Neural progenitor cell (in vitro differentiated cells): Measurements from ENCODE around the gene RAB23. TPM values are rescaled to one million over a fixed set of nuclear protein-coding genes. Genes with fewer than 3 reads are reported as not detected.

Experiments
- DNase-seq: peaks from one replicate; pipeline ENCODE4 v3.0.0-alpha.2; 2016; ENCODE audit warnings: low spot score
- H2AFZ ChIP-seq: fragments of 200-600 bp; sonication (generic); replicated peaks from 2 replicates; pipeline ENCODE4 v1.6.1; 2016; ENCODE audit warnings: antibody characterized with exemption
- H3F3A ChIP-seq: fragments of 200-600 bp; sonication (generic); 2 replicates; pipeline ENCODE4 v1.6.1; 2016; ENCODE audit warnings: antibody characterized with exemption, low read depth
- H3K27ac ChIP-seq: fragments of 200-600 bp; sonication (generic); 2 replicates; pipeline ENCODE4 v1.5.1; 2016; ENCODE audit warnings: mild to moderate bottlenecking
- H3K27me3 ChIP-seq: fragments of 200-600 bp; sonication (generic); 2 replicates; pipeline ENCODE4 v1.6.1; 2016; ENCODE audit warnings: mild to moderate bottlenecking, moderate library complexity
- H3K36me3 ChIP-seq: fragments of 200-600 bp; sonication (generic); 2 replicates; pipeline ENCODE4 v1.5.1; 2016
- H3K4me1 ChIP-seq: fragments of 200-600 bp; sonication (generic); 2 replicates; pipeline ENCODE4 v1.6.1; 2016; ENCODE audit warnings: mixed run types
- H3K4me2 ChIP-seq: fragments of 200-600 bp; sonication (generic); 2 replicates; pipeline ENCODE4 v1.6.1; 2016
- H3K4me3 ChIP-seq: fragments of 200-600 bp; sonication (generic); 2 replicates; pipeline ENCODE4 v1.5.1; 2016
- H3K79me2 ChIP-seq: fragments of 200-600 bp; sonication (generic); 2 replicates; pipeline ENCODE4 v1.6.1; 2016; ENCODE audit warnings: low read depth
- H3K9ac ChIP-seq: fragments of 200-600 bp; sonication (generic); 2 replicates; pipeline ENCODE4 v1.6.1; 2016
- H3K9me3 ChIP-seq: fragments of 200-600 bp; sonication (generic); 2 replicates; pipeline ENCODE4 v1.5.1; 2016; ENCODE audit warnings: low read depth
- H4K20me1 ChIP-seq: fragments of 200-600 bp; sonication (generic); 2 replicates; pipeline ENCODE4 v1.6.1; 2016; ENCODE audit warnings: low read depth
- H3K27ac Mint-ChIP-seq: 3 replicates; pipeline ENCODE4 v1.8.0; 2021; ENCODE audit warnings: mixed read lengths
- H3K27me3 Mint-ChIP-seq: 2 replicates; pipeline ENCODE4 v1.8.0; 2022; ENCODE audit warnings: low read depth, mild to moderate bottlenecking, inconsistent platforms, moderate library complexity, mixed read lengths; ENCODE audit not compliant: insufficient read depth
- H3K36me3 Mint-ChIP-seq: 3 replicates; pipeline ENCODE4 v1.8.0; 2021; ENCODE audit warnings: mixed read lengths
- H3K4me1 Mint-ChIP-seq: 3 replicates; pipeline ENCODE4 v1.8.0; 2021; ENCODE audit warnings: mixed read lengths
- H3K4me3 Mint-ChIP-seq: 3 replicates; pipeline ENCODE4 v1.8.0; 2021; ENCODE audit warnings: mild to moderate bottlenecking, moderate library complexity, mixed read lengths
- H3K9me3 Mint-ChIP-seq: 3 replicates; pipeline ENCODE4 v1.8.0; 2020; ENCODE audit warnings: mixed read lengths
- CTCF ChIP-seq: fragments of 200-600 bp; sonication (generic); IDR thresholded peaks from 2 replicates; pipeline ENCODE4 v1.5.1; 2017; ENCODE audit warnings: antibody characterized with exemption, mild to moderate bottlenecking
- EZH2 ChIP-seq: fragments of 200-600 bp; sonication (generic); IDR thresholded peaks from 2 replicates; pipeline ENCODE4 v1.6.1; 2017; ENCODE audit warnings: antibody characterized with exemption, mild to moderate bottlenecking, moderate library complexity
- EZH2phosphoT487 ChIP-seq: fragments of 200-600 bp; sonication (generic); IDR thresholded peaks from 2 replicates; pipeline ENCODE4 v1.6.1; 2017; ENCODE audit warnings: antibody characterized with exemption
- total RNA-seq: library from RNA; depleted of rRNA; stranded (reverse); fragments of >200 nt; gene quantifications from 2 replicates; pipeline ENCODE4 v1.2.3, GENCODE V29; 2015; ENCODE audit warnings: low replicate concordance

The RAB23 gene
- total RNA-seq, 1 donor from 2014 or later: 43.7 TPM

- H3K27me3 Mint-ChIP-seq: no peaks in the 10 kb centered on the region
- Histone ChIP-seq H3K27me3 (no peaks in the 10 kb centered on the region), H2AFZ (no peak overlapping the region), H3K9me3 (no peaks in the 10 kb centered on the region), H3K4me1 (no peaks in the 10 kb centered on the region), H3K4me2 (no peak overlapping the region), H4K20me1 (no peaks in the 10 kb centered on the region), H3K36me3 (peaks cover 22% of the 10 kb centered on the region), H3K9ac (no peak overlapping the region), H3K27ac (no peak overlapping the region), H3K79me2 (no peaks in the 10 kb centered on the region), H3F3A (no peaks in the 10 kb centered on the region), H3K4me3 (no peak overlapping the region)
- no peak overlapping the region for H3K27ac Mint-ChIP-seq
- H3K4me3 Mint-ChIP-seq: no peak overlapping the region
- TF ChIP-seq EZH2: no peak
- no peak for TF ChIP-seq CTCF
- TF ChIP-seq EZH2phosphoT487: no peak
- peaks cover 23% of the 10 kb centered on the region for H3K36me3 Mint-ChIP-seq
- no peaks in the 10 kb centered on the region for H3K9me3 Mint-ChIP-seq
- no peaks in the 10 kb centered on the region for H3K4me1 Mint-ChIP-seq
- no peak for DNase-seq
These were observed 80.0 kb downstream of the RAB23 start for GRCh38 chr6:57142178-57142525.

- H3K79me2 ChIP-seq: no peaks in the 10 kb centered on the region
- no peaks in the 10 kb centered on the region for H3F3A ChIP-seq
- no peak for DNase-seq
- no peak for TF ChIP-seq CTCF
- TF ChIP-seq EZH2phosphoT487: no peak
- no peak for TF ChIP-seq EZH2
- no peak overlapping the region for H3K9ac ChIP-seq
- no peak overlapping the region for H3K4me2 ChIP-seq
- peaks cover 24% of the 10 kb centered on the region for H3K36me3 Mint-ChIP-seq
- no peaks in the 10 kb centered on the region for H3K4me1 ChIP-seq
- H3K27me3 Mint-ChIP-seq: no peaks in the 10 kb centered on the region
- H3K4me3 Mint-ChIP-seq: no peak overlapping the region
- H3K36me3 ChIP-seq: peaks cover 16% of the 10 kb centered on the region
- H3K27ac Mint-ChIP-seq: no peak overlapping the region
- H2AFZ ChIP-seq: no peak overlapping the region
- no peaks in the 10 kb centered on the region for H3K9me3 ChIP-seq
- H3K4me1 Mint-ChIP-seq: no peaks in the 10 kb centered on the region
- no peak overlapping the region for H3K27ac ChIP-seq
- H3K9me3 Mint-ChIP-seq: no peaks in the 10 kb centered on the region
- H4K20me1 ChIP-seq: no peaks in the 10 kb centered on the region
- no peaks in the 10 kb centered on the region for H3K27me3 ChIP-seq
- H3K4me3 ChIP-seq: no peak overlapping the region
These were observed 80.5 kb downstream of the RAB23 start for GRCh38 chr6:57141451-57142177.

- H2AFZ ChIP-seq: no peak overlapping the region
- no peaks in the 10 kb centered on the region for H3K9me3 ChIP-seq
- H3K27me3 ChIP-seq: no peaks in the 10 kb centered on the region
- H3K27ac ChIP-seq: no peak overlapping the region
- peaks cover 8% of the 10 kb centered on the region for H3K36me3 ChIP-seq
- H3K79me2 ChIP-seq: no peaks in the 10 kb centered on the region
- H3K9ac ChIP-seq: no peak overlapping the region
- no peak overlapping the region for H3K4me3 Mint-ChIP-seq
- H3K4me3 ChIP-seq: no peak overlapping the region
- H3K36me3 Mint-ChIP-seq: peaks cover 27% of the 10 kb centered on the region
- DNase-seq: no peak
- no peaks in the 10 kb centered on the region for H3K9me3 Mint-ChIP-seq
- TF ChIP-seq CTCF: no peak
- no peak for TF ChIP-seq EZH2phosphoT487
- no peak for TF ChIP-seq EZH2
- H3K4me2 ChIP-seq: no peak overlapping the region
- H3K27ac Mint-ChIP-seq: no peak overlapping the region
- H4K20me1 ChIP-seq: no peaks in the 10 kb centered on the region
- no peaks in the 10 kb centered on the region for H3F3A ChIP-seq
- H3K4me1 Mint-ChIP-seq: no peaks in the 10 kb centered on the region
- H3K4me1 ChIP-seq: no peaks in the 10 kb centered on the region
- no peaks in the 10 kb centered on the region for H3K27me3 Mint-ChIP-seq
These were observed 84.1 kb downstream of the RAB23 start for GRCh38 chr6:57138026-57138425.
